HepG2 (cell line): ENCODE data around the gene ITIH3. TPM values are rescaled to one million over a fixed set of nuclear protein-coding genes. Genes with fewer than 3 reads are reported as not detected.

ENCODE experiments used
- ATF1 ChIP-seq: IDR thresholded peaks from 2 replicates; pipeline ENCODE4 v1.6.1; 2016; ENCODE audit warnings: mild to moderate bottlenecking, control low read depth
- DBP ChIP-seq: sonication (generic); formaldehyde crosslinking; IDR thresholded peaks from 2 replicates; pipeline ENCODE4 v1.4.0; 2020; ENCODE audit warnings: missing genetic modification reagents; ENCODE audit errors: not compliant biosample characterization
- E2F2 ChIP-seq: sonication (generic); formaldehyde crosslinking; IDR thresholded peaks from 2 replicates; pipeline ENCODE4 v1.4.0; 2020; ENCODE audit warnings: missing genetic modification reagents, borderline replicate concordance
- HIC2 ChIP-seq: sonication (generic); formaldehyde crosslinking; IDR thresholded peaks from 2 replicates; pipeline ENCODE4 v1.9.0; 2022; ENCODE audit warnings: low read depth, missing genetic modification reagents
- MXD3 ChIP-seq: IDR thresholded peaks from 2 replicates; pipeline ENCODE4 v1.6.1; 2016; ENCODE audit warnings: mild to moderate bottlenecking, missing biosample characterization, missing genetic modification reagents
- POLR2G ChIP-seq: fragments of 200-400 bp; formaldehyde crosslinking; IDR thresholded peaks from 2 replicates; pipeline ENCODE4 v1.6.1; 2018; ENCODE audit warnings: mild to moderate bottlenecking, low read depth, low read length, moderate library complexity
- SMYD3 ChIP-seq: sonication (generic); formaldehyde crosslinking; IDR thresholded peaks from 2 replicates; pipeline ENCODE4 v1.8.1; 2023; ENCODE audit warnings: mild to moderate bottlenecking, missing genetic modification reagents
- TARDBP ChIP-seq: sonication (generic); formaldehyde crosslinking; IDR thresholded peaks from 2 replicates; pipeline ENCODE4 v1.8.0; 2022; ENCODE audit warnings: mild to moderate bottlenecking, missing genetic modification reagents
- TFAP4 ChIP-seq: sonication (generic); IDR thresholded peaks from 2 replicates; pipeline ENCODE4 v1.6.1; 2016; ENCODE audit warnings: low read depth, borderline replicate concordance
- THAP8 ChIP-seq: sonication (generic); formaldehyde crosslinking; IDR thresholded peaks from 2 replicates; pipeline ENCODE4 v1.5.1; 2020; ENCODE audit warnings: missing genetic modification reagents, mild to moderate bottlenecking, borderline replicate concordance
- TSC22D2 ChIP-seq: sonication (generic); formaldehyde crosslinking; IDR thresholded peaks from 2 replicates; pipeline ENCODE4 v1.5.1; 2020; ENCODE audit warnings: missing genetic modification reagents, mild to moderate bottlenecking, borderline replicate concordance
- ZBTB21 ChIP-seq: sonication (generic); formaldehyde crosslinking; IDR thresholded peaks from 2 replicates; pipeline ENCODE4 v1.4.0; 2020; ENCODE audit warnings: missing genetic modification reagents
- ZC3H13 ChIP-seq: sonication (generic); formaldehyde crosslinking; IDR thresholded peaks from 2 replicates; pipeline ENCODE4 v1.8.1; 2023; ENCODE audit warnings: mild to moderate bottlenecking, missing genetic modification reagents, moderate library complexity
- ZFP1 ChIP-seq: IDR thresholded peaks from 2 replicates; pipeline ENCODE4 v1.6.1; 2016
- ZIK1 ChIP-seq: sonication (generic); formaldehyde crosslinking; IDR thresholded peaks from 2 replicates; pipeline ENCODE4 v1.5.0; 2020; ENCODE audit warnings: mild to moderate bottlenecking, low read depth, missing genetic modification reagents, borderline replicate concordance
- ZNF264 ChIP-seq: sonication (generic); formaldehyde crosslinking; IDR thresholded peaks from 2 replicates; pipeline ENCODE4 v1.4.0; 2020; ENCODE audit warnings: missing genetic modification reagents
- ZNF354B ChIP-seq: sonication (generic); formaldehyde crosslinking; IDR thresholded peaks from 2 replicates; pipeline ENCODE4 v1.8.0; 2022; ENCODE audit warnings: mild to moderate bottlenecking, missing genetic modification reagents
- ZNF383 ChIP-seq: sonication (generic); formaldehyde crosslinking; IDR thresholded peaks from 2 replicates; pipeline ENCODE4 v1.4.0; 2020; ENCODE audit warnings: missing genetic modification reagents, mild to moderate bottlenecking, borderline replicate concordance
- ZNF460 ChIP-seq: sonication (generic); formaldehyde crosslinking; IDR thresholded peaks from 2 replicates; pipeline ENCODE4 v1.5.1; 2020; ENCODE audit warnings: missing genetic modification reagents, mild to moderate bottlenecking, borderline replicate concordance
- ZNF496 ChIP-seq: sonication (generic); formaldehyde crosslinking; IDR thresholded peaks from 2 replicates; pipeline ENCODE4 v1.8.1; 2023; ENCODE audit warnings: mild to moderate bottlenecking, moderate library complexity, missing genetic modification reagents; ENCODE audit not compliant: insufficient replicate concordance
- ZNF670 ChIP-seq: sonication (generic); formaldehyde crosslinking; IDR thresholded peaks from 2 replicates; pipeline ENCODE4 v1.8.0; 2022; ENCODE audit warnings: mild to moderate bottlenecking, missing genetic modification reagents, borderline replicate concordance
- ZNF737 ChIP-seq: sonication (generic); formaldehyde crosslinking; IDR thresholded peaks from 2 replicates; pipeline ENCODE4 v1.5.0; 2020; ENCODE audit warnings: missing genetic modification reagents, mild to moderate bottlenecking, borderline replicate concordance
- ZNF775 ChIP-seq: sonication (generic); formaldehyde crosslinking; IDR thresholded peaks from 2 replicates; pipeline ENCODE4 v1.4.0; 2020; ENCODE audit warnings: missing genetic modification reagents, mild to moderate bottlenecking, moderate library complexity, borderline replicate concordance
- ZSCAN31 ChIP-seq: sonication (generic); formaldehyde crosslinking; IDR thresholded peaks from 2 replicates; pipeline ENCODE4 v1.5.0; 2020; ENCODE audit warnings: low read depth, mild to moderate bottlenecking, missing genetic modification reagents
- polyA plus RNA-seq, 8 experiments: library from polyadenylated mRNA; depleted of rRNA in 3 of 8; stranded (reverse) in 7 of 8; unstranded in 1 of 8; fragments of >200 nt; fragmentation: Illumina TruSeq in 4 of 8; extraction: Trizol in 4 of 8; gene quantifications; 2 replicates each; pipeline versions ENCODE4 v1.2.1 to v1.2.3, GENCODE V29; 2011 to 2016; ENCODE audit warnings: low read depth in 4 of 8, missing spikeins in 1 of 8, mixed read lengths in 1 of 8; ENCODE audit not compliant: insufficient read depth in 1 of 8
- total RNA-seq, 5 experiments: library from RNA; depleted of rRNA; stranded (reverse); fragments of >200 nt; fragmentation: Illumina TruSeq; extraction: Trizol; gene quantifications; 2 replicates each; pipeline ENCODE4 v1.2.3, GENCODE V29; 2016; ENCODE audit warnings: low read depth in 1 of 5

Gene ITIH3
- total and polyA plus RNA-seq, 2 of the 13 experiments (the other 11 are each of a cell fraction or from before 2014, with no cell fraction given), result 105 to 632 TPM

GRCh38 chr3:52786330-52787215, 8.0 kb upstream of the ITIH3 start (continued):
- TF ChIP-seq MXD3 (CRISPR knock-in tag) (no peak), TFAP4 (peak; percentile 94), ZSCAN31 (CRISPR knock-in tag) (0 out of 2 replicates have a peak, but pooled peaks have one; percentile 8), ZNF670 (no peak), ZBTB21 (no peak), ZNF383 (CRISPR knock-in tag) (no peak), ZNF264 (CRISPR knock-in tag) (no peak), ZC3H13 (no peak), ATF1 (CRISPR knock-in tag) (no peak), DBP (CRISPR knock-in tag) (no peak), ZNF460 (no peak), ZFP1 (CRISPR knock-in tag) (no peak), HIC2 (CRISPR knock-in tag) (peak; percentile 95), ZNF737 (CRISPR knock-in tag) (no peak), ZNF775 (CRISPR knock-in tag) (no peak), ZIK1 (CRISPR knock-in tag) (0 out of 2 replicates have a peak, but pooled peaks have one; percentile 22), THAP8 (0 out of 2 replicates have a peak, but pooled peaks have one; percentile 44), TSC22D2 (CRISPR knock-in tag) (no peak), POLR2G (no peak), ZNF354B (CRISPR knock-in tag) (no peak), TARDBP (CRISPR knock-in tag) (no peak), E2F2 (CRISPR knock-in tag) (no peak), ZNF496 (CRISPR knock-in tag) (no peak), SMYD3 (CRISPR knock-in tag) (no peak)
